NCI-H1417 (cell line): Measurements from ENCODE around the gene NR6A1.

Experiments used
- DNase-seq, 3 experiments: peaks; one replicate each; lab custom pipeline; 2025; lab: John Stamatoyannopoulos, UW

Gene NR6A1

GRCh38 chr9:124688238-124688904, 82.7 kb downstream of the NR6A1 start:
- no peak for DNase-seq

- no peak for DNase-seq
Measured at GRCh38 chr9:124686918-124687317, 84.2 kb downstream of the NR6A1 start.

GRCh38 chr9:124685217-124685616, 85.9 kb downstream of the NR6A1 start:
- no peak for DNase-seq

GRCh38 chr9:124684169-124684568, 86.9 kb downstream of the NR6A1 start:
- DNase-seq = no peak

GRCh38 chr9:124683043-124683442, 88.1 kb downstream of the NR6A1 start:
- no peak for DNase-seq

- no peak for DNase-seq
Measured at GRCh38 chr9:124680714-124681390, 90.3 kb downstream of the NR6A1 start.

GRCh38 chr9:124680049-124680448, 91.1 kb downstream of the NR6A1 start:
- no peak for DNase-seq

- DNase-seq = no peak
Measured at GRCh38 chr9:124676159-124676551, 95.0 kb downstream of the NR6A1 start.

GRCh38 chr9:124675261-124676158, 95.6 kb downstream of the NR6A1 start:
- DNase-seq = no peak

GRCh38 chr9:124674651-124675050, 96.5 kb downstream of the NR6A1 start:
- DNase-seq = no peak

GRCh38 chr9:124673063-124673462, 98.0 kb downstream of the NR6A1 start:
- no peak for DNase-seq

GRCh38 chr9:124671861-124672260, 99.2 kb downstream of the NR6A1 start:
- no peak for DNase-seq

GRCh38 chr9:124666642-124667041, 104.5 kb downstream of the NR6A1 start:
- DNase-seq = no peak

- DNase-seq = no peak
Measured at GRCh38 chr9:124665391-124666058, 105.6 kb downstream of the NR6A1 start.

- no peak for DNase-seq
Measured at GRCh38 chr9:124664143-124664542, 107.0 kb downstream of the NR6A1 start.

- no peak for DNase-seq
Measured at GRCh38 chr9:124663046-124663961, 107.8 kb downstream of the NR6A1 start.

- DNase-seq = no peak
Measured at GRCh38 chr9:124662561-124662960, 108.5 kb downstream of the NR6A1 start.

- peak in 1 of 3 experiments; percentile 9 for DNase-seq
Measured at GRCh38 chr9:124661271-124661670, 109.8 kb downstream of the NR6A1 start.

- peak in 2 of 3 experiments; percentile 13 to 48 for DNase-seq
Measured at GRCh38 chr9:124660341-124660801, 110.7 kb downstream of the NR6A1 start.

GRCh38 chr9:124659099-124659659, 111.9 kb downstream of the NR6A1 start:
- peak; percentile 4 to 86 (median 71) for DNase-seq
